Keratinocyte (primary cell): ENCODE measurements around the gene DTNB. TPM values are rescaled to one million over a fixed set of nuclear protein-coding genes. Genes with fewer than 3 reads are reported as not detected.

Experiments used
- DNase-seq: peaks from one replicate; pipeline ENCODE4 v3.0.0-alpha.2; 2011; ENCODE audit warnings: low read depth, missing footprints, low spot score
- FAIRE-seq: peaks from 2 replicates; lab custom pipeline; 2011; peaks lifted over from hg19 to GRCh38; lab: Jason Lieb, UNC
- H2AFZ ChIP-seq: 2 replicates; pipeline ENCODE4 v1.6.0; 2012; ENCODE audit warnings: low read length, control low read depth, inconsistent platforms; ENCODE audit not compliant: control insufficient read depth
- H3K27ac ChIP-seq: 2 replicates; pipeline ENCODE4 v1.5.1; 2011; ENCODE audit warnings: low read length; ENCODE audit not compliant: control insufficient read depth, insufficient read depth
- H3K27me3 ChIP-seq: 3 replicates; pipeline ENCODE4 v1.6.0; 2011; ENCODE audit warnings: low read length; ENCODE audit not compliant: control insufficient read depth, insufficient read depth; ENCODE audit errors: extremely low read depth
- H3K36me3 ChIP-seq, 2 experiments: 2 replicates in 1 of 2; 3 replicates in 1 of 2; pipeline ENCODE4 v1.5.1; 2011; ENCODE audit warnings: low read length in 2 of 2, mild to moderate bottlenecking in 1 of 2; ENCODE audit not compliant: control insufficient read depth in 2 of 2, insufficient read depth in 2 of 2; ENCODE audit errors: extremely low read depth in 1 of 2
- H3K4me1 ChIP-seq: 3 replicates; pipeline ENCODE4 v1.5.1; 2011; ENCODE audit warnings: low read length; ENCODE audit not compliant: control insufficient read depth, insufficient read depth; ENCODE audit errors: extremely low read depth
- H3K4me2 ChIP-seq: 3 replicates; pipeline ENCODE4 v1.6.0; 2011; ENCODE audit warnings: low read depth, low read length; ENCODE audit not compliant: control insufficient read depth, insufficient read depth; ENCODE audit errors: extremely low read depth
- H3K4me3 ChIP-seq, 3 experiments: fragments of 200-600 bp in 1 of 3; sonication (generic) in 1 of 3; 2 replicates in 2 of 3; 3 replicates in 1 of 3; pipeline ENCODE4 v1.5.1; 2011 to 2016; ENCODE audit warnings: low read length in 3 of 3, mild to moderate bottlenecking in 3 of 3, control low read depth in 2 of 3, inconsistent platforms in 1 of 3, low read depth in 1 of 3, mixed read lengths in 1 of 3, mixed run types in 1 of 3, moderate library complexity in 1 of 3; ENCODE audit not compliant: control insufficient read depth in 2 of 3, insufficient read depth in 2 of 3; ENCODE audit errors: extremely low read depth in 1 of 3
- H3K79me2 ChIP-seq: 2 replicates; pipeline ENCODE4 v1.6.0; 2012; ENCODE audit warnings: low read length; ENCODE audit not compliant: control insufficient read depth, insufficient read depth
- H3K9ac ChIP-seq: 3 replicates; pipeline ENCODE4 v1.6.0; 2011; ENCODE audit warnings: low read length; ENCODE audit not compliant: control insufficient read depth, insufficient read depth; ENCODE audit errors: extremely low read depth
- H3K9me1 ChIP-seq: 3 replicates; pipeline ENCODE4 v1.6.0; 2011; ENCODE audit warnings: low read length; ENCODE audit not compliant: control insufficient read depth, insufficient read depth; ENCODE audit errors: extremely low read depth
- H3K9me3 ChIP-seq: 2 replicates; pipeline ENCODE4 v1.5.1; 2012; ENCODE audit warnings: low read depth, low read length; ENCODE audit not compliant: control insufficient read depth
- H4K20me1 ChIP-seq: 3 replicates; pipeline ENCODE4 v1.6.0; 2011; ENCODE audit warnings: low read length; ENCODE audit not compliant: control insufficient read depth, insufficient read depth; ENCODE audit errors: extremely low read depth
- CTCF ChIP-seq, 3 experiments: IDR thresholded peaks in 1 of 3; conservative IDR thresholded peaks in 1 of 3; optimal IDR thresholded peaks in 1 of 3; 2 replicates in 2 of 3; 3 replicates in 1 of 3; pipeline versions ENCODE3 to v1.5.1; 2011; ENCODE audit warnings: low read length in 3 of 3, mild to moderate bottlenecking in 3 of 3, moderate library complexity in 2 of 3, control low read depth in 1 of 3, inconsistent platforms in 1 of 3; ENCODE audit not compliant: insufficient read depth in 2 of 3; ENCODE audit errors: extremely low read depth in 1 of 3
- EZH2 ChIP-seq: IDR thresholded peaks from one replicate; pipeline ENCODE4 v1.6.1; 2012; ENCODE audit warnings: inconsistent platforms, mild to moderate bottlenecking, low read length, moderate library complexity
- dilution Hi-C: fragments of 300-500 bp; cut with MboI; formaldehyde crosslinking; loops from one replicate; pipeline ENCODE4 v1.7.0; 2020; ENCODE audit warnings: low sequenced_read_pairs; ENCODE audit not compliant: extremely low pct_ligation_motif_present
- polyA plus RNA-seq, 5 experiments: library from polyadenylated mRNA; depleted of rRNA in 3 of 5; stranded (reverse) in 3 of 5; stranded (forward) in 1 of 5; unstranded in 1 of 5; fragments of >200 nt; gene quantifications; 1 replicate in 1 of 5; 2 replicates in 3 of 5; 3 replicates in 1 of 5; pipeline versions ENCODE4 v1.2.1 to v1.2.3, GENCODE V29; 2011 to 2012; ENCODE audit warnings: missing spikeins in 2 of 5, low read depth in 1 of 5, low replicate concordance in 1 of 5

The DTNB gene
- polyA plus RNA-seq, 1 donor (not counting 4 experiments of a cell fraction or from before 2014, with no cell fraction given) = 31.5 TPM

GRCh38 chr2:25699216-25699615 is 25.8 kb upstream of the DTNB start:
- Histone ChIP-seq H3K27me3 (no peaks in the 10 kb centered on the region), H4K20me1 (no peaks in the 10 kb centered on the region), H3K4me2 (peak overlapping the region; percentile 20), H3K79me2 (no peaks in the 10 kb centered on the region), H3K4me1 (peaks cover 19% of the 10 kb centered on the region), H2AFZ (no peak overlapping the region), H3K27ac (no peak overlapping the region), H3K9me1 (no peaks in the 10 kb centered on the region), H3K36me3 (no peaks in the 10 kb centered on the region), H3K9ac (no peak overlapping the region), H3K9me3 (no peaks in the 10 kb centered on the region), H3K4me3 (no peak overlapping the region)
- FAIRE-seq (no peak), DNase-seq (no peak)
- TF ChIP-seq CTCF (optimal IDR thresholded peaks at IDR 0.05 in 1 of 3, IDR thresholded peaks at IDR 0.05 in 1 of 3, conservative IDR thresholded peaks at IDR 0.05 in 1 of 3; ENCODE audit: extremely low read depth in 1 of 3, insufficient read depth in 2 of 3, low read length in 3 of 3) (no peak), EZH2 (no peak)
- dilution Hi-C loops = no loop called here

DNA sequence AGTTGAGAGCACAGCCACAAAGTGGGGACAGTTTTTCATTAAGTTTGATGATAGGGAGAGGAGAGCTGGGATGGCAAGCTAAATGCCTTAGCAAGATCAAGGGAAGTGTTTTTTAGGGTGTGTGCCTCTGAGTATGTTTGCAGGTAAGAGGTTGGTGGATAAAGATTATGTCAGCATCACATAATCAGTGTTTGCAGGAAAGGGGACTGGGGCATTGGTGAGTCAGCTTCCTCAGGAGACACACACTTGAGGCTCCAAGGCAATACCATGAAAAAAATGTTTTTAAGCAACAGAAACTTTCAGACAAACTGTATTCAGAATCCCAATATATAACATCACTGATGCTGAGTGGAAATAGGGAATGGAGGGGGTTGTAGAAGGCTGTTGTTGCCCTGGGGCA is 25.4 kb upstream of the DTNB start:
- H3K79me2 ChIP-seq = no peaks in the 10 kb centered on the region
- TF ChIP-seq CTCF (optimal IDR thresholded peaks at IDR 0.05 in 1 of 3, IDR thresholded peaks at IDR 0.05 in 1 of 3, conservative IDR thresholded peaks at IDR 0.05 in 1 of 3; ENCODE audit: extremely low read depth in 1 of 3, insufficient read depth in 2 of 3, low read length in 3 of 3) (no peak), EZH2 (no peak)
- dilution Hi-C loops = no loop called here
- H3K27me3 ChIP-seq = no peaks in the 10 kb centered on the region
- FAIRE-seq (peak; percentile 66), DNase-seq (no peak)
- no peak overlapping the region for H3K4me3 ChIP-seq
- no peaks in the 10 kb centered on the region for H3K9me3 ChIP-seq
- H3K4me2 ChIP-seq = peak overlapping the region; percentile 20
- no peak overlapping the region for H3K9ac ChIP-seq
- no peaks in the 10 kb centered on the region for H4K20me1 ChIP-seq
- H3K4me1 ChIP-seq = peaks cover 19% of the 10 kb centered on the region
- no peaks in the 10 kb centered on the region for H3K9me1 ChIP-seq
- H2AFZ ChIP-seq = no peak overlapping the region
- no peak overlapping the region for H3K27ac ChIP-seq
- no peaks in the 10 kb centered on the region for H3K36me3 ChIP-seq
